Fibroblast of lung (primary cell): Measurements from ENCODE around the gene COG8.

ENCODE experiments used
- CTCF ChIP-seq, 2 donors: IDR thresholded peaks in 1 of 2; conservative IDR thresholded peaks in 1 of 2; 1 replicate in 1 of 2; 2 replicates in 1 of 2; pipeline ENCODE4 v1.5.1; 2011 to 2012; ENCODE audit warnings: low read length in 2 of 2, control low read depth in 1 of 2, inconsistent platforms in 1 of 2, low read depth in 1 of 2, mild to moderate bottlenecking in 1 of 2
- EZH2 ChIP-seq: IDR thresholded peaks from 2 replicates; pipeline ENCODE4 v1.5.1; 2012; ENCODE audit warnings: low read length, control low read depth, mild to moderate bottlenecking; ENCODE audit errors: missing control alignments

- TF ChIP-seq CTCF (conservative IDR thresholded peaks at IDR 0.05 in 1 of 2, IDR thresholded peaks at IDR 0.05 in 1 of 2; ENCODE audit: low read depth in 1 of 2, low read length in 2 of 2) (no peak), EZH2 (no peak)
These were observed 23.7 kb downstream of the COG8 start for GRCh38 chr16:69315486-69316311.
